BJ (cell line): ENCODE data around the gene MCOLN3. TPM values are rescaled to one million over a fixed set of nuclear protein-coding genes. Genes with fewer than 3 reads are reported as not detected.
"Not testable (repeated sequence)": the region's sequence is repeated elsewhere in the genome, so short reads cannot be mapped to it uniquely, and the experiment has no call there.

ENCODE experiments used
- CTCF ChIA-PET: fragments of 350-600 bp; formaldehyde crosslinking; extraction: SDS; loops from one replicate; lab custom pipeline; 2021; ENCODE audit warnings: antibody characterized with exemption, inconsistent platforms; lab: Yijun Ruan, JAX
- POLR2A ChIA-PET: fragments of 300-600 bp; sonication (Branson Sonifier 250); formaldehyde crosslinking; extraction: SDS; loops from one replicate; lab custom pipeline; 2021; ENCODE audit warnings: antibody characterized with exemption; lab: Charles Lee
- DNase-seq: peaks from one replicate; pipeline ENCODE4 v3.0.0-alpha.2; 2011; ENCODE audit warnings: low read depth
- H3K27me3 ChIP-seq: 2 replicates; pipeline ENCODE4 v1.6.0; 2011; ENCODE audit warnings: low read length; ENCODE audit not compliant: control insufficient read depth, insufficient read depth
- H3K36me3 ChIP-seq: 2 replicates; pipeline ENCODE4 v1.5.1; 2011; ENCODE audit warnings: low read length; ENCODE audit not compliant: control insufficient read depth, insufficient read depth
- H3K4me3 ChIP-seq: 2 replicates; pipeline ENCODE4 v1.5.1; 2011; ENCODE audit warnings: low read depth, mild to moderate bottlenecking, control low read depth, low read length
- polyA plus RNA-seq: library from polyadenylated mRNA; depleted of rRNA; stranded (reverse); fragments of >200 nt; gene quantifications from 2 replicates; pipeline ENCODE4 v1.2.3, GENCODE V29; 2011
- TF ChIP-seq, protein P1 (sequence below): IDR thresholded peaks from 2 replicates; pipeline ENCODE4 v1.5.1; 2011; ENCODE audit warnings: low read depth, mild to moderate bottlenecking, control low read depth, inconsistent platforms, low read length, moderate library complexity; ENCODE audit not compliant: insufficient read depth

MCOLN3 gene
- polyA plus RNA-seq, 1 experiment: 0.20 TPM

DNA sequence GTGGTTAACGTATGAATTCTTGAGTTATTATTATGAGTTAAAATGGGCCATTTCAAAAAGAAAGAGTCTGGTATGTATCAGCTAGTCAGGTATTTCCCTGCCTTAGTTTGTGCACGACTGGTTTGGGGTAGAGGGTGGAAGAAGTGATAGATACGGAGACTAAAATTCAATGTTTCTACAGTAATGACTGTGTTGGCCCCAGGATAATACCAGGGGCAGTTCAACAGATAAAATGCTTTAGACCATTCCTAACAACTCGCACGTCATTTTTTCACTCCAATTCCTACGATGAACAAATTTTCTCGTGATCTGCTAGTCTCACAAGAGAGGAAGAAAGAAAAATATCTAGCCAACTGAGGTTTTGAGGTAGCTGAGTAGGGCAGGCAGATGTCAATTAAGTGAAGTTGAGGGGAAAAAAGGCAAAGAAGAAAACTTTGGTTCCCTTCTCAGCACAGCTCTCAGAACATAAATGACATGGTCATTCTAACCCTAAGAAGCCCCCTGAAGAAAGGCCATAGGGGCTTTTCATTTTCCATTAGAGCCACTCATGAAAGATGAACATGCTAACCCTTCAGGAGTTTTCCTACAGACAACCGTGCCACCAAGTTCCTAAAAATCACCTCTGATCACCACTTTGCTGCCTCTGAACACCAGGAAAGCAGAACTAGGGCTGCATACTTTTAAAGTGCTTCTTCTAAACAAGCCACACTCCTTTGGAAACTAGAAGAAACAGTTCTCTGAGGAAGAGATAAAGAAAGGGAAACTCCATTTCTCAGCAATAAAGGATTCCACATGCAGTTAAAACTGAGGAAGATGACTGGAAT, 57.0 kb downstream of the MCOLN3 start:
- CTCF ChIA-PET: interaction anchor here (1.3 kb wide), 1 partner anchor 46 kb away, joined by 8 read pairs; no protein-coding TSS in a partner anchor
- no peak overlapping the region for H3K4me3 ChIP-seq
- no peak for DNase-seq
- no peaks in the 10 kb centered on the region for H3K36me3 ChIP-seq
- no peaks in the 10 kb centered on the region for H3K27me3 ChIP-seq
- POLR2A ChIA-PET: no interaction called here
- TF ChIP-seq, protein P1, sequence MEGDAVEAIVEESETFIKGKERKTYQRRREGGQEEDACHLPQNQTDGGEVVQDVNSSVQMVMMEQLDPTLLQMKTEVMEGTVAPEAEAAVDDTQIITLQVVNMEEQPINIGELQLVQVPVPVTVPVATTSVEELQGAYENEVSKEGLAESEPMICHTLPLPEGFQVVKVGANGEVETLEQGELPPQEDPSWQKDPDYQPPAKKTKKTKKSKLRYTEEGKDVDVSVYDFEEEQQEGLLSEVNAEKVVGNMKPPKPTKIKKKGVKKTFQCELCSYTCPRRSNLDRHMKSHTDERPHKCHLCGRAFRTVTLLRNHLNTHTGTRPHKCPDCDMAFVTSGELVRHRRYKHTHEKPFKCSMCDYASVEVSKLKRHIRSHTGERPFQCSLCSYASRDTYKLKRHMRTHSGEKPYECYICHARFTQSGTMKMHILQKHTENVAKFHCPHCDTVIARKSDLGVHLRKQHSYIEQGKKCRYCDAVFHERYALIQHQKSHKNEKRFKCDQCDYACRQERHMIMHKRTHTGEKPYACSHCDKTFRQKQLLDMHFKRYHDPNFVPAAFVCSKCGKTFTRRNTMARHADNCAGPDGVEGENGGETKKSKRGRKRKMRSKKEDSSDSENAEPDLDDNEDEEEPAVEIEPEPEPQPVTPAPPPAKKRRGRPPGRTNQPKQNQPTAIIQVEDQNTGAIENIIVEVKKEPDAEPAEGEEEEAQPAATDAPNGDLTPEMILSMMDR: no peak

DNA sequence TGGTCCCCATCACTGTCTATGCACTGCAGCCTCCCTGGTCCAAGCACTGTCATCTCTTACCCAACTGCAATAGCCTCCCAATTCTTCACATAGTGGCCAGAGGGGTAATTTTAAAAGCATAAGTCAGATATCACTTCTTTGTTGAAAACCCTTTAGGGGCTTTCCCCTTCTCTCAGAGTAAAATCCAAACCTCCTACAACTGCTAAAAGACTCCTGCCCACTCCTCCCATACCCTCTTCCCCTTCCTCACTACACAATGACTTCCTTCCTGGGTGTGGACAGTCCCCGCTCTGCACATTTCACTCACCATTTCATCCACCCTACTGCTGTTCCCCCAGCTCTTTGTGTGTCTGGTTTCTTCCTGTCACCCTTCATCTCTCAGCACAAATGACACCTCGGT, 59.7 kb downstream of the MCOLN3 start:
- ChIA-PET CTCF (no interaction called here), POLR2A (no interaction called here)
- H3K36me3 ChIP-seq: no peaks in the 10 kb centered on the region
- no peak overlapping the region for H3K4me3 ChIP-seq
- TF ChIP-seq, protein P1: no peak
- H3K27me3 ChIP-seq: no peaks in the 10 kb centered on the region
- no peak for DNase-seq

- H3K36me3 ChIP-seq, CTCF ChIA-PET, DNase-seq, H3K27me3 ChIP-seq, H3K4me3 ChIP-seq, POLR2A ChIA-PET: not testable (repeated sequence)
These were observed 61.7 kb downstream of the MCOLN3 start for GRCh38 chr1:84986561-84986960.

DNA sequence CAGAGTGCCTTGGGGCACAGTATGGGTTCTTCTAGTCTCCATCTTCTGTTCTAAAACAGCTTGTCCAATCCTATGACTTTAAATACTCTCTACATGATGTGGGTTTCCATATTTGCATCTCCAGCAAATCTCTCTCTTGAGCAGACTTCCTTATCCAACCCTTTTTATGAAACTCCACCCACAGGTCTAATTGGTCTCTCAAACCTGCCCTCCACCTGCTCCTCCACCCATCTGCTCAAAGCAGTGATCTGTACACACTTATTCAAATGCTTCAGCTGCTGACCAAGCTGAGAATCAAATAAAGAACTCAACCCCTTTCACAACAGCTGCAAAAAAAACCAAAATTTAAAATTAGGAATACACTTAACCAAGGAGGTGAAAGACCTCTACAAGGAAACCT, 62.9 kb downstream of the MCOLN3 start:
- Histone ChIP-seq H3K27me3 (no peaks in the 10 kb centered on the region), H3K36me3 (no peaks in the 10 kb centered on the region), H3K4me3 (no peak overlapping the region)
- TF ChIP-seq, protein P1: no peak
- ChIA-PET POLR2A (no interaction called here), CTCF (interaction anchor here (1.3 to 1.4 kb wide), 2 partner anchors 9 to 275 kb away, joined by 3 to 5 read pairs; no protein-coding TSS in a partner anchor)
- DNase-seq: no peak

DNA sequence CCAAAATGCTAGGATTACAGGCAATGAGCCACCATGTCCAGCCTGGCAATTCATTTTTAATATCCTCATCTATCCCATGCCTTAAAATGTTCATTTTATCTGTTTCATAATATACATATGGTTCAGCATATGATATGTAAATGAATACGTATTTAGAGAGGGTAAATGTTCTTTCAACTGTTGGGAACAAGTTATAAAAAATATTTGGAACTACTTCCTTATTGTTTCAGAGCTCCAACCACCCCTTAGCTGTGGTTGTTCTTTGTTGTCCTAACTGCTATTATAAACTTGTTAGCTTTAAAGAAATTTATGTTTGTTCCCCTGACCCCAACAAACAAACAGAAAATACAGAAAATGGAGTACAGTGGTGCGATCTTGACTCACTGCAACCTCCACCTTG, 65.9 kb downstream of the MCOLN3 start:
- H3K27me3 ChIP-seq: no peaks in the 10 kb centered on the region; the same call in 1 of the 2 replicates
- TF ChIP-seq, protein P1: no peak
- CTCF ChIA-PET: no interaction called here
- no peak for DNase-seq
- POLR2A ChIA-PET: no interaction called here
- no peak overlapping the region for H3K4me3 ChIP-seq
- no peaks in the 10 kb centered on the region for H3K36me3 ChIP-seq

DNA sequence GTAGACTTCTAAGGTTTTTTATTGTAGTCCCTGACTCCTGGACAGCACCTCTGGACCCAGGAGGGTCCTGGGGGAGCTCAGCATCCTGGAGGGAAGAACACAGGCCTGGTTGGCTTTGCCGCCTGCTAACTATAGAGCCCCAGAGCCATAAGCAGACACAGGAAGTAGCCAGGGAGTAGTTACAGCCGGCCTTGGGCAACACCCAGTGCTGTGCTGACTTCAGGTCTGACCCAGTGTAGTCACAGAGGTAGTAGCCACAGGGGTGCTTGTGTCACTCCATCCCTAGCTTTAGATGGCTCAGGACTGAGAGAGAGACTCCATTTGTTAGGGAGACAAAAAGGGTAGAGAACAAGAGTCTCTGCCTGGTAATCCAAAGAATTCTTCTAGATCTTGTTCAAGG, 73.3 kb downstream of the MCOLN3 start:
- H3K4me3 ChIP-seq: no peak overlapping the region
- TF ChIP-seq, protein P1: no peak
- no peaks in the 10 kb centered on the region; the same call in 1 of the 2 replicates for H3K27me3 ChIP-seq
- POLR2A ChIA-PET: no interaction called here
- DNase-seq: no peak
- H3K36me3 ChIP-seq: no peaks in the 10 kb centered on the region
- CTCF ChIA-PET: no interaction called here
